A549 (cell line): ENCODE measurements around the gene OMD. TPM values are rescaled to one million over a fixed set of nuclear protein-coding genes. Genes with fewer than 3 reads are reported as not detected.

ENCODE experiments used
- ATAC-seq, 2 experiments: fragments of 200-7000 bp in 1 of 2; fragments of >200 bp in 1 of 2; cut with Nextera tagmentation in 1 of 2; cut with Tn5 transposase in 1 of 2; 3 replicates each; pipeline versions ENCODE4 v1.8.0 to v1.9.1; 2018 to 2020; ENCODE audit warnings: mild to moderate bottlenecking in 1 of 2, moderate library complexity in 1 of 2
- CTCF ChIA-PET: fragments of 300-600 bp; sonication (Branson Sonifier 250); formaldehyde crosslinking; extraction: SDS; loops from one replicate; lab custom pipeline; 2021; ENCODE audit warnings: antibody characterized with exemption, inconsistent platforms; lab: Yijun Ruan, JAX
- POLR2A ChIA-PET: fragments of 350-600 bp; formaldehyde crosslinking; extraction: SDS; loops from one replicate; lab custom pipeline; 2021; ENCODE audit warnings: antibody characterized with exemption, inconsistent platforms; lab: Yijun Ruan, JAX
- DNase-seq, 2 experiments: peaks; one replicate each; pipeline versions ENCODE4 v3.0.0 to v3.0.0-alpha.2; 2011 to 2016; ENCODE audit warnings: low read depth in 1 of 2, low spot score in 1 of 2
- FAIRE-seq: peaks from 2 replicates; lab custom pipeline; 2011; peaks lifted over from hg19 to GRCh38; lab: Jason Lieb, UNC
- H3K27ac ChIP-seq, 2 experiments: fragments of >200 bp; sonication (Bioruptor Twin); formaldehyde crosslinking; 3 replicates each; pipeline ENCODE4 v1.5.1; 2016 to 2017
- H3K4me1 ChIP-seq: fragments of >200 bp; sonication (Bioruptor Twin); formaldehyde crosslinking; 3 replicates; pipeline ENCODE4 v1.6.1; 2016
- H3K4me2 ChIP-seq: fragments of >200 bp; sonication (Bioruptor Twin); formaldehyde crosslinking; 3 replicates; pipeline ENCODE4 v1.6.1; 2016
- H3K4me3 ChIP-seq: fragments of >200 bp; sonication (Bioruptor Twin); formaldehyde crosslinking; 3 replicates; pipeline ENCODE4 v1.5.1; 2016
- H3K9me3 ChIP-seq: fragments of >200 bp; sonication (Bioruptor Twin); formaldehyde crosslinking; 3 replicates; pipeline ENCODE4 v1.6.1; 2016
- CBX2 ChIP-seq: fragments of 200-600 bp; sonication (generic); IDR thresholded peaks from 2 replicates; pipeline ENCODE4 v1.6.1; 2016; ENCODE audit warnings: low read depth, mild to moderate bottlenecking, borderline replicate concordance
- CEBPB ChIP-seq, 2 experiments: fragments of >200 bp in 1 of 2; sonication (Bioruptor Twin) in 1 of 2; formaldehyde crosslinking in 1 of 2; IDR thresholded peaks; 2 replicates each; pipeline ENCODE4 v1.6.1; 2012 to 2016
- E2F6 ChIP-seq: IDR thresholded peaks from 2 replicates; pipeline ENCODE4 v1.6.1; 2012; ENCODE audit warnings: low read depth, borderline replicate concordance
- EHF ChIP-seq: fragments of 250-450 bp; sonication (Bioruptor Pico); IDR thresholded peaks from 2 replicates; pipeline ENCODE4 v1.5.0; 2020; ENCODE audit warnings: mild to moderate bottlenecking
- EHMT2 ChIP-seq: fragments of 200-600 bp; sonication (generic); IDR thresholded peaks from 2 replicates; pipeline ENCODE4 v1.6.1; 2016; ENCODE audit warnings: antibody characterized with exemption, low read depth, mild to moderate bottlenecking, moderate library complexity
- ELK1 ChIP-seq: fragments of 150-350 bp; IDR thresholded peaks from 2 replicates; pipeline ENCODE4 v1.6.1; 2014; ENCODE audit warnings: low read depth, mild to moderate bottlenecking, low read length
- HES2 ChIP-seq: fragments of >200 bp; sonication (Bioruptor Twin); formaldehyde crosslinking; IDR thresholded peaks from 2 replicates; pipeline ENCODE4 v1.6.1; 2016
- KDM5A ChIP-seq: fragments of 200-600 bp; sonication (generic); IDR thresholded peaks from 2 replicates; pipeline ENCODE4 v1.6.1; 2016; ENCODE audit warnings: antibody characterized with exemption, mild to moderate bottlenecking
- MAFK ChIP-seq: fragments of 450-650 bp; IDR thresholded peaks from 2 replicates; pipeline ENCODE4 v1.6.1; 2014; ENCODE audit not compliant: partially characterized antibody
- PBX3 ChIP-seq: IDR thresholded peaks from 2 replicates; pipeline ENCODE4 v1.6.1; 2012
- PHF8 ChIP-seq: fragments of 200-600 bp; sonication (generic); IDR thresholded peaks from 2 replicates; pipeline ENCODE4 v1.6.1; 2016; ENCODE audit warnings: low read depth, mild to moderate bottlenecking, antibody characterized with exemption, moderate library complexity, borderline replicate concordance
- RFX5 ChIP-seq: fragments of 450-650 bp; IDR thresholded peaks from 2 replicates; pipeline ENCODE4 v1.7.1; 2014; ENCODE audit warnings: antibody characterized with exemption, mild to moderate bottlenecking, moderate library complexity
- SREBF2 ChIP-seq: fragments of 450-650 bp; IDR thresholded peaks from 2 replicates; pipeline ENCODE4 v1.6.1; 2014; ENCODE audit warnings: mild to moderate bottlenecking, moderate library complexity
- TP53 ChIP-seq: fragments of 250-450 bp; sonication (Bioruptor Pico); IDR thresholded peaks from 2 replicates; pipeline ENCODE4 v1.5.0; 2021; ENCODE audit warnings: mild to moderate bottlenecking, moderate library complexity
- USF2 ChIP-seq: fragments of 450-650 bp; IDR thresholded peaks from 2 replicates; pipeline ENCODE4 v1.6.1; 2014; ENCODE audit warnings: antibody characterized with exemption
- WGBS: methylation state at CpG from one replicate; pipeline ENCODE4 v1.1.6; 2017; ENCODE audit errors: missing lambda C conversion rate; 5-methylcytosine and 5-hydroxymethylcytosine counted together
- polyA plus RNA-seq, 4 experiments: library from polyadenylated mRNA; depleted of rRNA in 3 of 4; stranded (reverse); fragments of >200 nt; fragmentation: RNase III in 1 of 4; extraction: RNeasy Plus Mini Kit Qiagen cat#74134 plus additional on column Dnase treatment in 1 of 4; gene quantifications; 2 replicates in 3 of 4; 3 replicates in 1 of 4; pipeline ENCODE4 v1.2.3, GENCODE V29; 2011 to 2017

The OMD gene
- polyA plus RNA-seq, 2 of the 4 experiments (the other 2 are of a cell fraction), result not detected

GRCh38 chr9:92381775-92382174 lies 42.5 kb downstream of the OMD start:
- Histone ChIP-seq H3K4me3 (no peak overlapping the region), H3K9me3 (no peaks in the 10 kb centered on the region), H3K27ac (no peak overlapping the region)
- no peak for DNase-seq
- POLR2A ChIA-PET, result no interaction called here
- TF ChIP-seq SREBF2, result no peak
- TF ChIP-seq EHMT2, result no peak
- no peak for TF ChIP-seq KDM5A
- no peak for TF ChIP-seq CEBPB (IDR thresholded peaks at IDR 0.05)
- TF ChIP-seq CBX2, result no peak
- no peak for TF ChIP-seq MAFK
- no peak for TF ChIP-seq TP53
- TF ChIP-seq, all 56 proteins: peak for 0
- H3K4me1 ChIP-seq, result peaks cover 16% of the 10 kb centered on the region; the same call in 2 of the 3 replicates
- no peak for ATAC-seq
- no peak overlapping the region for H3K4me2 ChIP-seq
- 93% methylated on average over 2 of the region's 2 CpGs for WGBS
- no peak for FAIRE-seq
- CTCF ChIA-PET, result no interaction called here

- no peak overlapping the region for H3K27ac ChIP-seq
- ChIA-PET POLR2A (no interaction called here), CTCF (no interaction called here)
- ATAC-seq (no peak), FAIRE-seq (no peak), DNase-seq (no peak)
- peaks cover 15% of the 10 kb centered on the region; the same call in 2 of the 3 replicates for H3K4me1 ChIP-seq
- no peak overlapping the region for H3K4me3 ChIP-seq
- 92% methylated on average over 2 of the region's 2 CpGs for WGBS
- no peak overlapping the region for H3K4me2 ChIP-seq
- no peaks in the 10 kb centered on the region for H3K9me3 ChIP-seq
- TF ChIP-seq USF2 (no peak), EHF (CRISPR knock-in tag) (no peak), PHF8 (no peak), PBX3 (no peak)
Observed at GRCh38 chr9:92380603-92381002, 43.7 kb downstream of the OMD start.

- ChIA-PET POLR2A (no interaction called here), CTCF (interaction anchor here (0.6 kb wide), 1 partner anchor 387 kb away, joined by 4 read pairs; no protein-coding TSS in a partner anchor)
- DNase-seq (no peak), FAIRE-seq (no peak), ATAC-seq (no peak)
- Histone ChIP-seq H3K9me3 (no peaks in the 10 kb centered on the region), H3K27ac (no peak overlapping the region), H3K4me1 (no peaks in the 10 kb centered on the region), H3K4me3 (no peak overlapping the region), H3K4me2 (no peak overlapping the region)
- TF ChIP-seq HES2 (no peak), EHMT2 (no peak), CEBPB (IDR thresholded peaks at IDR 0.05) (no peak), E2F6 (no peak), RFX5 (no peak), PBX3 (no peak), ELK1 (no peak)
- WGBS, result 78% methylated on average over 7 of the region's 7 CpGs
Observed at GRCh38 chr9:92378865-92379560, 45.3 kb downstream of the OMD start.
